DND-41 (cell line): Measurements from ENCODE around the gene SPATA6.

Experiments
- EZH2 ChIP-seq: IDR thresholded peaks from 3 replicates; pipeline ENCODE4 v1.6.1; 2012; ENCODE audit warnings: borderline replicate concordance, low read depth, mild to moderate bottlenecking, moderate library complexity, low read length, inconsistent platforms; ENCODE audit not compliant: severe bottlenecking
- TF ChIP-seq, protein P1 (sequence below): IDR thresholded peaks from 2 replicates; pipeline ENCODE4 v1.5.1; 2012; ENCODE audit warnings: borderline replicate concordance, low read length, moderate library complexity, mild to moderate bottlenecking; ENCODE audit not compliant: poor library complexity, severe bottlenecking; ENCODE audit errors: extremely low read depth

DNA sequence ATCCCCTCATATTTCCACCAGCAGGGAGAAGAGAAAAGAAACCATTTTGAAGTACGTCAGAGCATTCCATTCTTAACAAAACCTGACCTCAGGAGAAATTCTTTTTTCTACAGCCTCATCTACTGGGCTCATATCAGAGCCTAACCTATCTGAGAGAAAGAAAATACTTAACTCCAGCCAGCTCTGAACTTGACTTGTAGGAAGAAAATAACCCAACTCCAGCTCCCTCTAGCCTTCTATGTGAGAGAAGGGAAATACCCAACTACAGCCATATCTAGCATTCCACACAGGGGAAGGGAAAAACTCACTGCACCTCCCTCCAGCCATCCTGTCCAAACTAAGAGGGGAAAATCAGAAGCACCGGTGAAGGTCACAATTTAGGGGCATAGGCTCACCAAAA lies 57.7 kb downstream of the SPATA6 start:
- TF ChIP-seq, protein P1, sequence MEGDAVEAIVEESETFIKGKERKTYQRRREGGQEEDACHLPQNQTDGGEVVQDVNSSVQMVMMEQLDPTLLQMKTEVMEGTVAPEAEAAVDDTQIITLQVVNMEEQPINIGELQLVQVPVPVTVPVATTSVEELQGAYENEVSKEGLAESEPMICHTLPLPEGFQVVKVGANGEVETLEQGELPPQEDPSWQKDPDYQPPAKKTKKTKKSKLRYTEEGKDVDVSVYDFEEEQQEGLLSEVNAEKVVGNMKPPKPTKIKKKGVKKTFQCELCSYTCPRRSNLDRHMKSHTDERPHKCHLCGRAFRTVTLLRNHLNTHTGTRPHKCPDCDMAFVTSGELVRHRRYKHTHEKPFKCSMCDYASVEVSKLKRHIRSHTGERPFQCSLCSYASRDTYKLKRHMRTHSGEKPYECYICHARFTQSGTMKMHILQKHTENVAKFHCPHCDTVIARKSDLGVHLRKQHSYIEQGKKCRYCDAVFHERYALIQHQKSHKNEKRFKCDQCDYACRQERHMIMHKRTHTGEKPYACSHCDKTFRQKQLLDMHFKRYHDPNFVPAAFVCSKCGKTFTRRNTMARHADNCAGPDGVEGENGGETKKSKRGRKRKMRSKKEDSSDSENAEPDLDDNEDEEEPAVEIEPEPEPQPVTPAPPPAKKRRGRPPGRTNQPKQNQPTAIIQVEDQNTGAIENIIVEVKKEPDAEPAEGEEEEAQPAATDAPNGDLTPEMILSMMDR: no peak
- TF ChIP-seq EZH2: no peak
